HG02759 (cell line): ENCODE results near the gene LIG3.
A peak's percentile ranks its signal among the peaks of the same experiment; 100 is the strongest.
"Not testable (repeated sequence)": the region's sequence is repeated elsewhere in the genome, so short reads cannot be mapped to it uniquely, and the experiment has no call there.

ENCODE experiments used
- ATAC-seq: cut with Tn5 transposase; IDR thresholded peaks from one replicate; pipeline ENCODE4 v1.9.1; 2021; ENCODE audit warnings: mild to moderate bottlenecking, moderate library complexity; ENCODE audit not compliant: unreplicated experiment

The LIG3 gene

GRCh38 chr17:34998205-34998604 is 17.9 kb downstream of the LIG3 start:
- peak; percentile 67 for ATAC-seq

- ATAC-seq: no peak
Observed at GRCh38 chr17:34999456-34999855, 19.1 kb downstream of the LIG3 start.

- not testable (repeated sequence) for ATAC-seq
Observed at GRCh38 chr17:35000965-35001364, 20.7 kb downstream of the LIG3 start.

GRCh38 chr17:35001549-35001948 is 21.2 kb downstream of the LIG3 start:
- ATAC-seq: no peak

GRCh38 chr17:35002876-35003551 is 22.7 kb downstream of the LIG3 start:
- no peak for ATAC-seq

- ATAC-seq: no peak
Observed at GRCh38 chr17:35003778-35004177, 23.5 kb downstream of the LIG3 start.

GRCh38 chr17:35006345-35006744 is 26.0 kb downstream of the LIG3 start:
- no peak for ATAC-seq

GRCh38 chr17:35006961-35007360 is 26.6 kb downstream of the LIG3 start:
- ATAC-seq: no peak

- no peak for ATAC-seq
Observed at GRCh38 chr17:35010093-35010492, 29.8 kb downstream of the LIG3 start.

GRCh38 chr17:35011671-35012216 is 31.4 kb downstream of the LIG3 start:
- no peak for ATAC-seq

- ATAC-seq: no peak
Observed at GRCh38 chr17:35016369-35016768, 36.1 kb downstream of the LIG3 start.

- no peak for ATAC-seq
Observed at GRCh38 chr17:35017021-35017420, 36.7 kb downstream of the LIG3 start.

GRCh38 chr17:35018814-35019213 is 38.5 kb downstream of the LIG3 start:
- ATAC-seq: no peak

- ATAC-seq: no peak
Observed at GRCh38 chr17:35019386-35020179, 39.3 kb downstream of the LIG3 start.

GRCh38 chr17:35021520-35022380 is 41.4 kb downstream of the LIG3 start:
- ATAC-seq: no peak

GRCh38 chr17:35022536-35023063 is 42.3 kb downstream of the LIG3 start:
- ATAC-seq: peak; percentile 77

- no peak for ATAC-seq
Observed at GRCh38 chr17:35023538-35023937, 43.2 kb downstream of the LIG3 start.

GRCh38 chr17:35025541-35025940 is 45.2 kb downstream of the LIG3 start:
- ATAC-seq: no peak

- ATAC-seq: not testable (repeated sequence)
Observed at GRCh38 chr17:35028097-35028496, 47.8 kb downstream of the LIG3 start.

- ATAC-seq: no peak
Observed at GRCh38 chr17:35028531-35029262, 48.4 kb downstream of the LIG3 start.
